K562 (cell line): ENCODE measurements around the gene CARF.

Source experiments
- CBX3 ChIP-seq, 2 experiments: IDR thresholded peaks; 1 replicate in 1 of 2; 2 replicates in 1 of 2; pipeline ENCODE4 v1.6.1; 2012; ENCODE audit warnings: inconsistent platforms in 2 of 2, low read length in 2 of 2, borderline replicate concordance in 1 of 2, control low read depth in 1 of 2
- EHMT2 ChIP-seq: fragments of 450-650 bp; IDR thresholded peaks from 2 replicates; pipeline ENCODE4 v1.6.1; 2018; ENCODE audit warnings: antibody characterized with exemption
- ELF1 ChIP-seq: fragments of 200-800 bp; sonication (Bioruptor generic); IDR thresholded peaks from 2 replicates; pipeline ENCODE4 v1.6.1; 2016; ENCODE audit warnings: missing genetic modification characterization, missing compliant biosample characterization
- MTA3 ChIP-seq: fragments of 450-650 bp; formaldehyde crosslinking; IDR thresholded peaks from 2 replicates; pipeline ENCODE4 v1.6.1; 2017; ENCODE audit warnings: mild to moderate bottlenecking, borderline replicate concordance
- POLR2A ChIP-seq: fragments of 450-650 bp; conservative IDR thresholded peaks from 2 replicates; pipeline ENCODE4 v1.6.1; 2016
- REST ChIP-seq, 2 experiments: fragments of 450-650 bp; formaldehyde crosslinking in 1 of 2; IDR thresholded peaks; 2 replicates each; pipeline versions ENCODE4 v1.4.0 to v1.6.1; 2014 to 2020; ENCODE audit warnings: mild to moderate bottlenecking in 2 of 2, borderline replicate concordance in 1 of 2, low read depth in 1 of 2
- ZFPM2 ChIP-seq: fragments of 250-450 bp; sonication (Bioruptor Pico); IDR thresholded peaks from 2 replicates; pipeline ENCODE4 v1.5.1; 2022; ENCODE audit warnings: mild to moderate bottlenecking
- ZNF143 ChIP-seq: sonication (generic); formaldehyde crosslinking; IDR thresholded peaks from 2 replicates; pipeline ENCODE4 v1.9.0; 2022; ENCODE audit warnings: mild to moderate bottlenecking, missing genetic modification reagents
- TF ChIP-seq, protein P1 (sequence below): fragments of 450-650 bp; IDR thresholded peaks from 2 replicates; pipeline ENCODE4 v1.6.1; 2018; ENCODE audit warnings: mild to moderate bottlenecking, low read depth; ENCODE audit not compliant: partially characterized antibody

GRCh38 chr2:203035879-203036470 is 123.9 kb downstream of the CARF start:
- TF ChIP-seq EHMT2 (no peak), ZFPM2 (no peak), CBX3 (IDR thresholded peaks at IDR 0.05; ENCODE audit: borderline replicate concordance in 1 of 2, low read length in 2 of 2) (no peak), MTA3 (no peak), ELF1 (tag) (no peak), ZNF143 (CRISPR knock-in tag) (no peak), REST (IDR thresholded peaks at IDR 0.05; ENCODE audit: borderline replicate concordance) (no peak), REST (CRISPR knock-in tag; IDR thresholded peaks at IDR 0.05; ENCODE audit: low read depth) (no peak), POLR2A (no peak)
- TF ChIP-seq, protein P1, sequence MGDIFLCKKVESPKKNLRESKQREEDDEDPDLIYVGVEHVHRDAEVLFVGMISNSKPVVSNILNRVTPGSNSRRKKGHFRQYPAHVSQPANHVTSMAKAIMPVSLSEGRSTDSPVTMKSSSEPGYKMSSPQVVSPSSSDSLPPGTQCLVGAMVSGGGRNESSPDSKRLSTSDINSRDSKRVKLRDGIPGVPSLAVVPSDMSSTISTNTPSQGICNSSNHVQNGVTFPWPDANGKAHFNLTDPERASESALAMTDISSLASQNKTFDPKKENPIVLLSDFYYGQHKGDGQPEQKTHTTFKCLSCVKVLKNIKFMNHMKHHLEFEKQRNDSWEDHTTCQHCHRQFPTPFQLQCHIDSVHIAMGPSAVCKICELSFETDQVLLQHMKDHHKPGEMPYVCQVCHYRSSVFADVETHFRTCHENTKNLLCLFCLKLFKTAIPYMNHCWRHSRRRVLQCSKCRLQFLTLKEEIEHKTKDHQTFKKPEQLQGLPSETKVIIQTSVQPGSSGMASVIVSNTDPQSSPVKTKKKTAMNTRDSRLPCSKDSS, result no peak
